Upper lobe of left lung (tissue), 4 donors: ENCODE results near the gene LITAFD.

Source experiments
- EP300 ChIP-seq, 4 donors: sonication (generic); formaldehyde crosslinking; IDR thresholded peaks; one replicate each; pipeline ENCODE4 v1.5.1; 2017; ENCODE audit warnings: antibody characterized with exemption in 4 of 4, control low read depth in 2 of 4
- POLR2AphosphoS5 ChIP-seq, 2 donors: sonication (generic); formaldehyde crosslinking; IDR thresholded peaks; one replicate each; pipeline ENCODE4 v1.5.1; 2017; ENCODE audit warnings: antibody characterized with exemption in 2 of 2
- TF ChIP-seq, protein P1 (sequence below), 6 experiments: fragments of 450-650 bp in 4 of 6; fragments of 200-600 bp in 2 of 6; sonication (generic) in 2 of 6; IDR thresholded peaks; one replicate each; pipeline ENCODE4 v1.5.1; 2016 to 2019; ENCODE audit warnings: antibody characterized with exemption in 6 of 6

DNA sequence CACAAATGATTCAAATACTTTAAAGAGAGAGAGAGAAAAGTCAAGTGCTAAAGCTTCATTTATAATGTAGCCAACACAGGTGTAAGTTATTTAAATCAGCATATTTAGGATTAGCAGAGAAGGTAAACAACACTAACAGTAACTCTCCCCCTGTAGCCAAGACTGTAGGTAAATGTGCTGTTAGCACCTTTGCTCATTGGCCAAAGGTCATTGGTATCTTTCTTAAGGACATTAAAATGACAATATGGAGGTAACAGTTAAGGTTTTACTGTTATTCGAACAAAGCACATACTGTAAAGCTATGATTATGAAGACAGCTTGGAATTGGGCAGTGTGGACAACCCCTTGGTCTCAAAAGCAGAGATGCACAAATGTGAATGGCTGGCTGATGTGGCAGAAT is 28.7 kb downstream of the LITAFD start:
- TF ChIP-seq, protein P1, sequence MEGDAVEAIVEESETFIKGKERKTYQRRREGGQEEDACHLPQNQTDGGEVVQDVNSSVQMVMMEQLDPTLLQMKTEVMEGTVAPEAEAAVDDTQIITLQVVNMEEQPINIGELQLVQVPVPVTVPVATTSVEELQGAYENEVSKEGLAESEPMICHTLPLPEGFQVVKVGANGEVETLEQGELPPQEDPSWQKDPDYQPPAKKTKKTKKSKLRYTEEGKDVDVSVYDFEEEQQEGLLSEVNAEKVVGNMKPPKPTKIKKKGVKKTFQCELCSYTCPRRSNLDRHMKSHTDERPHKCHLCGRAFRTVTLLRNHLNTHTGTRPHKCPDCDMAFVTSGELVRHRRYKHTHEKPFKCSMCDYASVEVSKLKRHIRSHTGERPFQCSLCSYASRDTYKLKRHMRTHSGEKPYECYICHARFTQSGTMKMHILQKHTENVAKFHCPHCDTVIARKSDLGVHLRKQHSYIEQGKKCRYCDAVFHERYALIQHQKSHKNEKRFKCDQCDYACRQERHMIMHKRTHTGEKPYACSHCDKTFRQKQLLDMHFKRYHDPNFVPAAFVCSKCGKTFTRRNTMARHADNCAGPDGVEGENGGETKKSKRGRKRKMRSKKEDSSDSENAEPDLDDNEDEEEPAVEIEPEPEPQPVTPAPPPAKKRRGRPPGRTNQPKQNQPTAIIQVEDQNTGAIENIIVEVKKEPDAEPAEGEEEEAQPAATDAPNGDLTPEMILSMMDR (IDR thresholded peaks at IDR 0.05) = no peak
- no peak for TF ChIP-seq EP300 (IDR thresholded peaks at IDR 0.05)
- TF ChIP-seq POLR2AphosphoS5 (IDR thresholded peaks at IDR 0.05) = no peak
